SK-N-SH treated with all-trans-retinoic acid at 6 μM for 48 hours (cell line): ENCODE measurements around the gene MEIS1.

Experiments used
- ATAC-seq: fragments of 200-7000 bp; cut with Tn5 transposase; 3 replicates; pipeline ENCODE4 v1.9.1; 2020; ENCODE audit warnings: mild to moderate bottlenecking, moderate library complexity
- ARNTL ChIP-seq: fragments of 450-650 bp; formaldehyde crosslinking; IDR thresholded peaks from 2 replicates; pipeline ENCODE4 v1.5.0; 2020; ENCODE audit warnings: low read depth, mild to moderate bottlenecking, moderate library complexity, borderline replicate concordance
- ESRRG ChIP-seq: fragments of 250-450 bp; sonication (Bioruptor Pico); IDR thresholded peaks from 2 replicates; pipeline ENCODE4 v1.6.1; 2021; ENCODE audit warnings: mild to moderate bottlenecking
- GLIS3 ChIP-seq: fragments of 250-450 bp; sonication (Bioruptor Pico); IDR thresholded peaks from 2 replicates; pipeline ENCODE4 v1.5.0; 2020; ENCODE audit warnings: mild to moderate bottlenecking, moderate library complexity
- ISL1 ChIP-seq: fragments of 250-450 bp; sonication (Bioruptor Pico); IDR thresholded peaks from 2 replicates; pipeline ENCODE4 v2.1.2; 2022; ENCODE audit warnings: mild to moderate bottlenecking, moderate library complexity
- OSR1 ChIP-seq: fragments of 250-450 bp; sonication (Bioruptor Pico); IDR thresholded peaks from 2 replicates; pipeline ENCODE4 v1.8.0; 2022; ENCODE audit warnings: moderate library complexity, mild to moderate bottlenecking, inconsistent platforms
- PPARA ChIP-seq: fragments of 250-450 bp; sonication (Bioruptor Pico); IDR thresholded peaks from 2 replicates; pipeline ENCODE4 v1.5.0; 2020; ENCODE audit warnings: mild to moderate bottlenecking, borderline replicate concordance
- RARB ChIP-seq: fragments of 250-450 bp; sonication (Bioruptor Pico); IDR thresholded peaks from 2 replicates; pipeline ENCODE4 v1.8.0; 2021; ENCODE audit warnings: mild to moderate bottlenecking, moderate library complexity
- TCF4 ChIP-seq: fragments of 250-450 bp; sonication (Bioruptor Pico); IDR thresholded peaks from 2 replicates; pipeline ENCODE4 v1.8.0; 2021; ENCODE audit warnings: mild to moderate bottlenecking, moderate library complexity, borderline replicate concordance
- TOX ChIP-seq: fragments of 250-450 bp; sonication (Bioruptor Pico); IDR thresholded peaks from 2 replicates; pipeline ENCODE4 v1.8.0; 2021; ENCODE audit warnings: mild to moderate bottlenecking, moderate library complexity, borderline replicate concordance
- ZC3H10 ChIP-seq: fragments of 250-450 bp; sonication (Bioruptor Pico); IDR thresholded peaks from 2 replicates; pipeline ENCODE4 v1.5.1; 2021; ENCODE audit warnings: mild to moderate bottlenecking, moderate library complexity
- ZFP3 ChIP-seq: fragments of 250-450 bp; sonication (Bioruptor Pico); IDR thresholded peaks from 2 replicates; pipeline ENCODE4 v1.5.0; 2020; ENCODE audit warnings: mild to moderate bottlenecking, moderate library complexity
- ZNF565 ChIP-seq: fragments of 450-650 bp; formaldehyde crosslinking; conservative IDR thresholded peaks from 2 replicates; pipeline ENCODE4 v1.5.0; 2020; ENCODE audit warnings: low read depth, mild to moderate bottlenecking, moderate library complexity
- ZNF8 ChIP-seq: fragments of 450-650 bp; formaldehyde crosslinking; IDR thresholded peaks from 2 replicates; pipeline ENCODE4 v1.5.0; 2020; ENCODE audit warnings: mild to moderate bottlenecking, moderate library complexity
- TF ChIP-seq, protein P1 (sequence below): fragments of 250-450 bp; sonication (Bioruptor Pico); IDR thresholded peaks from 2 replicates; pipeline ENCODE4 v1.5.1; 2021; ENCODE audit warnings: mild to moderate bottlenecking, moderate library complexity
- TF ChIP-seq, protein P2 (sequence below): fragments of 250-450 bp; sonication (Bioruptor Pico); IDR thresholded peaks from 2 replicates; pipeline ENCODE4 v1.8.0; 2020; ENCODE audit warnings: mild to moderate bottlenecking, moderate library complexity, borderline replicate concordance
- TF ChIP-seq, protein P3 (sequence below): fragments of 250-450 bp; sonication (Bioruptor Pico); IDR thresholded peaks from 2 replicates; pipeline ENCODE4 v1.5.0; 2020; ENCODE audit warnings: mild to moderate bottlenecking, moderate library complexity
- TF ChIP-seq, protein P4 (sequence below): fragments of 250-450 bp; sonication (Bioruptor Pico); IDR thresholded peaks from 2 replicates; pipeline ENCODE4 v1.5.1; 2020; ENCODE audit warnings: low read depth, mild to moderate bottlenecking, moderate library complexity

Gene MEIS1

DNA sequence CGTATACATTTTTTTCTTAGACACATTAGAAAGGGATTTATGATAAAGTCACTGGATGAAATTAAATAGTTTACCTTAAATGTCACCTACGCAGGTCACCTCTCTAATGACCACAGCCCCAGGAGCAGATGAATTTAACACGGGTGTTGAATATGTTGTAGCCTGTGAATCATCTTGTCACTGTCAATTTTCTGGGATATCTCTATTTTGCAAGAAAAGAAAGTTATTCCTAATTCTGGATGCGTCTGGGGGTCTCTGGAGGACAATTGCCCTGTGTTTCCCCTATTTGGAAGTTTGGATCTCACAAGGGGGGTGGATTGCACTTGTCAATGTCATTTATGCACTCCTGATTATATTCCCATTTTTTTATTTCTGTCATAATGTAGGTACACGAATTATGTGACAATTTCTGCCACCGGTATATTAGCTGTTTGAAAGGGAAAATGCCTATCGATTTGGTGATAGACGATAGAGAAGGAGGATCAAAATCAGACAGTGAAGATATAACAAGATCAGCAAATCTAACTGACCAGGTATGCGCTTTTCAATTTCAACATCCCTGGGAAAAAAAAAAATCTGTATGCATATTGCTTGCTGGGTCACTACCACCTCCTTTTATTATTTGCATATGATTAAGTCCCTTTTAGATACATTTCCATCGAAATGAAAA is 7.7 kb downstream of the MEIS1 start:
- no peak for ATAC-seq
- TF ChIP-seq ZNF8 (CRISPR knock-in tag) (no peak), TCF4 (CRISPR knock-in tag) (no peak), PPARA (CRISPR knock-in tag) (no peak), ESRRG (CRISPR knock-in tag) (no peak), ZFP3 (CRISPR knock-in tag) (no peak), ISL1 (CRISPR knock-in tag) (no peak)
- TF ChIP-seq, protein P1, sequence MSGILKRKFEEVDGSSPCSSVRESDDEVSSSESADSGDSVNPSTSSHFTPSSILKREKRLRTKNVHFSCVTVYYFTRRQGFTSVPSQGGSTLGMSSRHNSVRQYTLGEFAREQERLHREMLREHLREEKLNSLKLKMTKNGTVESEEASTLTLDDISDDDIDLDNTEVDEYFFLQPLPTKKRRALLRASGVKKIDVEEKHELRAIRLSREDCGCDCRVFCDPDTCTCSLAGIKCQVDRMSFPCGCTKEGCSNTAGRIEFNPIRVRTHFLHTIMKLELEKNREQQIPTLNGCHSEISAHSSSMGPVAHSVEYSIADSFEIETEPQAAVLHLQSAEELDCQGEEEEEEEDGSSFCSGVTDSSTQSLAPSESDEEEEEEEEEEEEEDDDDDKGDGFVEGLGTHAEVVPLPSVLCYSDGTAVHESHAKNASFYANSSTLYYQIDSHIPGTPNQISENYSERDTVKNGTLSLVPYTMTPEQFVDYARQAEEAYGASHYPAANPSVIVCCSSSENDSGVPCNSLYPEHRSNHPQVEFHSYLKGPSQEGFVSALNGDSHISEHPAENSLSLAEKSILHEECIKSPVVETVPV, result no peak
- TF ChIP-seq, all 23 proteins: peak for 0

DNA sequence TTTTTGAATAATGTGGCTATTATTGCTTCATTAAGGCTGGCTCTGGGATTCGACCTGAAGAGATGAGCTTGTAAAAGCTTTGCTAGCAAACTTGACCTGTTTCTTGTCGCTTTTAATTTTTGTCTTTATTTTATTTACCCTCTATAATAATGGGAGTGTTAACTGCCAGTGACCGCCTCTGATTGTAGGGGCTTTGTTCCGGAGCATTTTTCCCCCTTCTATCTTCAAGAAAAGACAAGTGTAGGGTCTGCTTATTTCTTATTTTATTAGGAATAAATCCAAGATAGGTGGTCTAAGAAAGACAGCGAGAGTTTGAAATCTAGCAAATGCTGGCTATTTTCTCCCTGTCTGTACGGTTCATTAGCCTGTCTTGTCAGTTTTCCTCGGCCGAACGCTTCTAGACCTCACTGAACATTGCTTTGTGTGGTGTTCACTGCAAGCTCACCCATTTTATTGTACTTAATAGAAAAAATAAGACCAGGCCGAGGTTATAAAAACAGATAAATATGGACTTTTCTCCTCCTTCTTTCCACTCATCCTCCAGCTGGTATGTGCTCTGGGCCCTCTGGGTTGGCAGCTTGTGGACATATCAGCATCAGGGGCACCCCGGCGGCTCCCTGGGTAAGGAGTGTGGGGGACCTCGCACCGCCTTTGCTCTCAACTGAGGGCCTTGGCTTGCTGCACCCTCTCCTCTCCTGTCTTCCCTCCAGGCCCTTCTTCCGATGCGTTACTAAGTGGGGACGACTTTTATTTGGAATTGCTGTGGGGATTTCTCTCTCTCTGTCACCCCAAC is 8.5 kb downstream of the MEIS1 start:
- TF ChIP-seq TCF4 (CRISPR knock-in tag), result no peak
- TF ChIP-seq, protein P2, sequence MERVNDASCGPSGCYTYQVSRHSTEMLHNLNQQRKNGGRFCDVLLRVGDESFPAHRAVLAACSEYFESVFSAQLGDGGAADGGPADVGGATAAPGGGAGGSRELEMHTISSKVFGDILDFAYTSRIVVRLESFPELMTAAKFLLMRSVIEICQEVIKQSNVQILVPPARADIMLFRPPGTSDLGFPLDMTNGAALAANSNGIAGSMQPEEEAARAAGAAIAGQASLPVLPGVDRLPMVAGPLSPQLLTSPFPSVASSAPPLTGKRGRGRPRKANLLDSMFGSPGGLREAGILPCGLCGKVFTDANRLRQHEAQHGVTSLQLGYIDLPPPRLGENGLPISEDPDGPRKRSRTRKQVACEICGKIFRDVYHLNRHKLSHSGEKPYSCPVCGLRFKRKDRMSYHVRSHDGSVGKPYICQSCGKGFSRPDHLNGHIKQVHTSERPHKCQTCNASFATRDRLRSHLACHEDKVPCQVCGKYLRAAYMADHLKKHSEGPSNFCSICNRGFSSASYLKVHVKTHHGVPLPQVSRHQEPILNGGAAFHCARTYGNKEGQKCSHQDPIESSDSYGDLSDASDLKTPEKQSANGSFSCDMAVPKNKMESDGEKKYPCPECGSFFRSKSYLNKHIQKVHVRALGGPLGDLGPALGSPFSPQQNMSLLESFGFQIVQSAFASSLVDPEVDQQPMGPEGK (CRISPR knock-in tag), result no peak
- no peak for TF ChIP-seq ZNF565 (CRISPR knock-in tag)
- TF ChIP-seq, protein P3, sequence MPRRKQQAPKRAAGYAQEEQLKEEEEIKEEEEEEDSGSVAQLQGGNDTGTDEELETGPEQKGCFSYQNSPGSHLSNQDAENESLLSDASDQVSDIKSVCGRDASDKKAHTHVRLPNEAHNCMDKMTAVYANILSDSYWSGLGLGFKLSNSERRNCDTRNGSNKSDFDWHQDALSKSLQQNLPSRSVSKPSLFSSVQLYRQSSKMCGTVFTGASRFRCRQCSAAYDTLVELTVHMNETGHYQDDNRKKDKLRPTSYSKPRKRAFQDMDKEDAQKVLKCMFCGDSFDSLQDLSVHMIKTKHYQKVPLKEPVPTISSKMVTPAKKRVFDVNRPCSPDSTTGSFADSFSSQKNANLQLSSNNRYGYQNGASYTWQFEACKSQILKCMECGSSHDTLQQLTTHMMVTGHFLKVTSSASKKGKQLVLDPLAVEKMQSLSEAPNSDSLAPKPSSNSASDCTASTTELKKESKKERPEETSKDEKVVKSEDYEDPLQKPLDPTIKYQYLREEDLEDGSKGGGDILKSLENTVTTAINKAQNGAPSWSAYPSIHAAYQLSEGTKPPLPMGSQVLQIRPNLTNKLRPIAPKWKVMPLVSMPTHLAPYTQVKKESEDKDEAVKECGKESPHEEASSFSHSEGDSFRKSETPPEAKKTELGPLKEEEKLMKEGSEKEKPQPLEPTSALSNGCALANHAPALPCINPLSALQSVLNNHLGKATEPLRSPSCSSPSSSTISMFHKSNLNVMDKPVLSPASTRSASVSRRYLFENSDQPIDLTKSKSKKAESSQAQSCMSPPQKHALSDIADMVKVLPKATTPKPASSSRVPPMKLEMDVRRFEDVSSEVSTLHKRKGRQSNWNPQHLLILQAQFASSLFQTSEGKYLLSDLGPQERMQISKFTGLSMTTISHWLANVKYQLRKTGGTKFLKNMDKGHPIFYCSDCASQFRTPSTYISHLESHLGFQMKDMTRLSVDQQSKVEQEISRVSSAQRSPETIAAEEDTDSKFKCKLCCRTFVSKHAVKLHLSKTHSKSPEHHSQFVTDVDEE, result no peak
- ATAC-seq, result no peak

DNA sequence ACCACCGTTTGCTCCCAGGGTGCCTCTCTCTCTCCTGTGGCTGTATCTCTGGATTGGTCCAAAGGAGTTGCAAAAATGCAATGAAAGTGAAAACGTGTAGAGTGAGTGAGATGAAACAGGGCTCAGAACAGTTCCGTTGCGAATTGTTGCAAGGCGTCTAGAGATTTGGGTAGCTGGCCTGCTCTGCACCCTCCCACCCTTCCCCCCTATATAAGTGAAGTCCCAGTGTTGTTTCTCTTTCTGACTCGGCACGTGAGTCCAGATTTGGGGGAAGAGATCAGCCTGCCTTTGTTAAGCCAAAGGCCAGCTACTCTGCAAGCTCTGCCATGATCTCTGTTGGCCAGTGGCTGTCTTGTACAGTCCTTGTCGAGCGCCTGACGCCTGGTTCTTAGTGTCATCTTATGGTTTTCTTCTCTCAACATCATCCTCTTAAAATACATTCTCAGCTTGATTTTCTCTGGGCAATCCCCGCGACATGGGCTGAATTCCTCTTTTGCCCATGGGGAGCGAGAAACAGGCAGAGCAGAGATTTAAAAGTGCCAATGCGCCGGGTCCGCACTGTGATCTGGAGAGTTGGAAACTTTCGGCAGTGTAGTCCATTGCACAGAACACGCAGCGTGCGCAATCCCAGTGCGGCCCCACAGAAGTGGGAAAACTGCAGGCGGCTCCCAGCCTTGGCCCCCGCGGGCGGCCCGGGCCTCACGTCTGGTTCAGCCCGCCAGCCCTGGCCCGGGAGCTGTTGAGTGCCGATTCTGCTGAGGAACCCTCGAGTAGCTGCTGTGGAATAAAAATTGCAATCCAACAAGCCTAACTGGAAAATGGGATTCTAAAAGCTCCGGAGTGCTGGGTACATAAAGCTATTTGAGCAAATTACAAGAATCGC is 9.3 kb downstream of the MEIS1 start:
- TF ChIP-seq OSR1 (CRISPR knock-in tag) (no peak), TOX (CRISPR knock-in tag) (no peak), GLIS3 (no peak), PPARA (CRISPR knock-in tag) (no peak), ZNF8 (CRISPR knock-in tag) (no peak), ZC3H10 (CRISPR knock-in tag) (no peak), TCF4 (CRISPR knock-in tag) (no peak), ARNTL (CRISPR knock-in tag) (no peak), RARB (CRISPR knock-in tag) (no peak)
- TF ChIP-seq, protein P4, sequence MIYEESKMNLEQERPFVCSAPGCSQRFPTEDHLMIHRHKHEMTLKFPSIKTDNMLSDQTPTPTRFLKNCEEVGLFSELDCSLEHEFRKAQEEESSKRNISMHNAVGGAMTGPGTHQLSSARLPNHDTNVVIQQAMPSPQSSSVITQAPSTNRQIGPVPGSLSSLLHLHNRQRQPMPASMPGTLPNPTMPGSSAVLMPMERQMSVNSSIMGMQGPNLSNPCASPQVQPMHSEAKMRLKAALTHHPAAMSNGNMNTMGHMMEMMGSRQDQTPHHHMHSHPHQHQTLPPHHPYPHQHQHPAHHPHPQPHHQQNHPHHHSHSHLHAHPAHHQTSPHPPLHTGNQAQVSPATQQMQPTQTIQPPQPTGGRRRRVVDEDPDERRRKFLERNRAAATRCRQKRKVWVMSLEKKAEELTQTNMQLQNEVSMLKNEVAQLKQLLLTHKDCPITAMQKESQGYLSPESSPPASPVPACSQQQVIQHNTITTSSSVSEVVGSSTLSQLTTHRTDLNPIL, result no peak
- no peak for ATAC-seq
